ENCODE measurements around the gene MRNIP.
"Not testable (repeated sequence)": the region's sequence is repeated elsewhere in the genome, so short reads cannot be mapped to it uniquely, and the experiment has no call there.

Gene MRNIP

DNA sequence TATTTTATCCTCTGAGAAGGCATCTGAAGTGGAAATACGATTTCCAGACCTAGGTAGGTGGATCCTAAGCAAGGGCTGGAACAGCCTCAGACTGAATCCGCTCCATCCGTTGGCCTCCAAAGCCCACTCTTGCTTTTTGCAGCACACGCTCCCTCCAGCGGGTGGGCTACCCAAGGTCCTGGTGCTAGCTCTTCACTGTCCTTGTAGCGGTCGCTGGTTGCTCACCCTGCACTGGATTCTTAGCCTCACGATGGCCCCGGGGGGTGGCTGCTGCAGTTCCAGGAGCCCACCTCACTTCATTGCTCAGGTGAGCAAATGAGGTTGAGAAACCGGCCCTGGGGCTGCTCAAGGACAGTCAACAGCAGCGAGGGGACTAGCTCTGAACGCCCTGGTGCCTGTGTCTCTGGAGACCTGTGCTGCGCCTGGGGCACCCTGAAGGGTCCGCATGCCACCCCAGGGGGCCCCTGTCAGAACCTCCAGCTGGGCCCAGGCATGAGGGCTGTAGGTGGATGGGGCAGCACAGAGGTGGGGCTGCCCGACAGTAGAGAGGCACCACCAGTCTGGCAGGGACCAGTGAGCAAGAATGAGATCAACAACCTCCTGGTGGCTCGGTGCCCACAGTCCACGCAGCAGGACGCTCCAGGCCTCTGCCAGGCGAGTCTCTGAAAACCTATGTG lies 56.3 kb downstream of the MRNIP start:
- DNase-seq = no peak

DNA sequence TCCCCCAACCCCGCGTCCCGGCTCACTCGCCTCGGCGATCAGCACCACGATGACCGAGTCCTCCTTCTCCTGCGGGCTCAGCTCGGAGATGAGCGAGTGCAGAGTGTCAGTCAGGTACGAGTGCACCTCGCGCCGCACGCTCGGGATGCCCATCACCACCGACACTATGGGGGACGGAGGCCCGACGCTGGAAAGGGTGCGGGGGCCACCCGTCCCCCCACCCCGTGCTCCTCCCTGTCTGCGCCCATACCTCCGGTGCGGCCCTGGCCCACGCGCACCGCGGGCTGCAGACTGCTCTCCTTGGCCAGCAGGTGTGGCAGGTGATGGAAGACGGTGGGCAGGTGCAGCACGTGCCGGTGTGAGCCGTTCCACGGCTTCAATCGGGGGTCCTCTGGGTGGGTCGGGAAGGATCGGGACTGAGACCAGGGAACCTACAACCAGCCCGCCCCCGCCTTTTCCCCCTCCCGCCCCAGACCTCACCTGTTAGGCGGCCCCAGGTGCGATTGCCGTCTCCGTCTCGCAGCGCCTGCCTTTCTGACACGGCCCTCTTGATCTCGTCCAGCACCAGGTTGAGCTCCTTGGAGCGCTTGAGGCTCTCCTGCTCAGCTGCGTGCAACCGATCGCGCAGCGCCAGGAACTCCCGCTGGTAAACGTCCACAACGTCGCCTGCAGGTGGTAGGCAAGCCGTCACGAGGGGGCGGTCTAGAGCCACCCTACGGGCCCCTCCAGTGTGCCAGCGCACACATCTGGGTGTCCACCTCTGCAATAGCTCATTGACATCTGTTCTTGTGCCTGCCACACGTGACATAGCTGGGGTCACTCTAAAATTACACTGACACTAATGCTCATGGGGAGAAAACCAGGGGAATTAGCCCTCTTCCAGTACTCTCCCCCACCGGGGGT lies 57.1 kb downstream of the MRNIP start:
- DNase-seq = peak; percentile 52

DNA sequence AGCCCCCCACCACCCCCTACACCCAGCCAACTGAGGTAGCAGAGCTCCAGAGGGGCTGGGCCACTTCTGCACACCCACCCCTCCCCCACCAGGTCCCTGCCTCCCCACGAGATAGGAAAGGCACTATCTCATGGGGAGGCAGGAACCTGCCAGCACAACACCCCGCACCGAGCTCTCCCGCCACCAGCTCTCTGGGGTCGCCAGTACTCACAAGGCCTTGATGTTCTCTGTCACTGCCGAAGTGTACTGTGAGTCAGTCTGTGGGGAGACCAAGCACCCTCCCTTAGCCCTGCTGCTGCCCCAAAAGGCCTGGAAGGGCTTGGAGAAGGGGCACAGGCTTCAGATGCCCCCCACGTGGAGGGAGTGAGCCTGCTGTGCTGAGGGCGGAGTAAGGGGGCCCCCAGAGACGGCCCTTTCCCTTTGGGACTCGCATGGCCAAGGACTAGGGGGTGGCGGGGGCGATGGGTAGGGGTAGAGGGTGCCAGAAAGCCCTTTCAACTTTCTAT lies 57.9 kb downstream of the MRNIP start:
- no peak for DNase-seq

DNA sequence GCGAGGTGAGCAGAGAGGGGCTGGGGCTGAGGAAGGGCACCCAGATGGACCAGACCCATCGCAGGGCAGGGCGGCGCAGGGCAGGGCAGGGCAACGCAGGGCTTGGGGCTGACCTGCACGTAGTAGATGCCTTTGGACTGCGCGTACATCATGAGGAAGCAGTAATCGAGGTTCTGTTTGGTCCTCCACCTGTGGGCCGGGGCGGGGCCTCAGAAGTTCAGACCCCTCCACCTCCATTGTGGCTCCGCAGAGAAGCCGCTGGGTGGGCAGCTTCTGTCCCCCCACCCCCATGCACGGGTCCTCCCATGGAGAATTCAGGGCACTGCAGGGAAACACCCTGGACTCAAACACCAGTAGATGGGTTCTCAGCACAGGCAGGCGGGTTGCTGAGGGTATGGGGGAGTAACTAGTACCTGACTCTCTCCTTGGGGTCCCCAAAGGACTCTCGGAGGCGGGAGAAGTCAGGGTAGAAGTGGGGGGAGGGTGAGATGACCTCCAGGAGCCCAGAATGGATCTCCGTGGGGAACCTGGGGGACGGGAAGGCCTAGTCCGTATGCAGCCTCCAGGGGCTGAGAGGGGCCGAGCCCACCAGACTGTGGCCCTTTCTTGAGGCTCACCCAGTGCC lies 58.4 kb downstream of the MRNIP start:
- DNase-seq = no peak

DNA sequence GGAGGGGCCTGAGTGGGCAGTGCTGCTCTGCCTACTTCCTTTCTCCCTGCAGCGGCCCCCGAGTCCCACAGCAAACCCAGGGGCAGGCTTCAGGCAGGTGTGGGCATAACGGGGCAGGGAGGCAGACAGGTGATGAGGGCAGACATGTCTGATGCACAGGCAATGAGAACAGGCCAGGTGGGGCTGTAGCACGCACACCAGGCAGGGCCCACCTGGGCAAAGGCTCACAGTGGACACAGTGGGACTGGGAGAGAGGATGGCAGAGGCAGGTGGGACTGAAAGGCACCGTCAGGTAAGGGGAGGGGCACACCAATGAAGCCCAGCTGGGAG lies 59.0 kb downstream of the MRNIP start:
- DNase-seq = no peak

DNA sequence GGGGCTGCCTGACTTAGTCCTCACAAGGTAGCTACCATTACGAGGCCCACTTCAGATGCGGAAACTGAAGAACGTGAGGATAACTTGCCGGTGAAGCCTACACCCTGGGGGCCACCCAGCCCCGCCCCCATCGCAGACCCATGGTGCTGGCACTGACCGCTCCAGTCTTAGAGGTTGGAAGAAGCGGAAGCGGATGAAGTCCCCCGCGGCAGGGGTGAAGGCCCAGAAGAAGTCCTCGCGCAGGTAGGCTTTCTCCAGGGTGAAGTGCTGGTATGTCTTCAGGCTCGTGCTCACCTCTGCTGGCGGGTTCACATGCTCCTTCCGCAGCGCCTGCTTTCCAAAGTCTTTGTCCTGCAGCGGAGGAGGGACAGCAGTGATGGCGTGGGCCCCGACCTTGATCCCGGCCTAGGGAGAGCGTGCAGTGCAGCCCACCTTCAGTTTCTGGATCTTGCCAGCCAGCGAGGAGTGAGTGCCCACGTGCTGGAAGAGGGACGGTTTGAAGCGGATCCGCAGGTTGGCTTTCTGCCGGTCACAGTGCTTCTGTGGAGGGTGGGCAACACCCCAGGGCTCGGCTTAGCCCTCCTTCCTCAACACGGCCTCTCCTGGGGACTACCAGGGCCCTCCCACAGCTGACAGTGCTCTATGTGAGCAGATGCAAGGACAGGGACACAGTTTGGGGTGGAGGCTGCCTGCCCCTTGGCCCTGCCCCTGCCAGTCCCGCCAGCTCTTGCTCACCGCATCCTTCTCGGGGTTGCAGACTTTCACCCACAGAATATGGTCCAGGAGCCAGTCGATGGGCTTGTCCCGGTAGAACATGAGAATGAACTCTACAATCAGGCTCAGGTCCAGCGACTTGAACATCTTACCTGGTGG lies 59.6 kb downstream of the MRNIP start:
- no peak for DNase-seq

DNA sequence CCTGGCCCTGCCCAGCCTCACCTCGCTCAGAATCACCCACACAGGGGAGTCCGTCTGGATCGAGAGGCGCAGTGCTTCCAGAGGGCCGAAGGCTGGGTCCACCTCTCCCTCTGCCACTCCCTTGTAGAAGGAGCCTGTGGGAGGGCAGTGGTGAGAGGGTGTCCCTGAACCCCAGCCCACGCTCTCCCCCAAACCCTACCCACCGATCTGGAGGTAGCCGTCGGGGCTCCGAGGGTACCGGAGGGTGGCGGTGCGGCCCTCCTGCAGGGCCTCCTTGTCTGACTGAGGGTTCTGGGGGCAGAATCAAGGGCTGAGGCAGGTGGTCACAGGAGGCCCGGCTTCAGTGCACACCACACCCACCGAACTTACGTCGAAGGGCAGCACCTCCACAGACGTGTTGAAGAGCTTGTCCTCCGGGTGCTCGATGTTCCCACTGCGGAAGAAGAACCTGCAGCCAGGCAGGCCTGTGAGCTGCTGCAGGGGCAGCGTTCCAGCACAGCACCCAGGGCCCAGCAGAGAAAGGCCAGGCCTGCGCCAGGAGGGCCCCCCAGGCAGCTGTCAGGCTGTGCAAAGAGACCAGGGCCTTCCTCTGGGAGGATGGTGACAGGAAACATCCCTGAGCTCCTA lies 60.4 kb downstream of the MRNIP start:
- DNase-seq = no peak

DNA sequence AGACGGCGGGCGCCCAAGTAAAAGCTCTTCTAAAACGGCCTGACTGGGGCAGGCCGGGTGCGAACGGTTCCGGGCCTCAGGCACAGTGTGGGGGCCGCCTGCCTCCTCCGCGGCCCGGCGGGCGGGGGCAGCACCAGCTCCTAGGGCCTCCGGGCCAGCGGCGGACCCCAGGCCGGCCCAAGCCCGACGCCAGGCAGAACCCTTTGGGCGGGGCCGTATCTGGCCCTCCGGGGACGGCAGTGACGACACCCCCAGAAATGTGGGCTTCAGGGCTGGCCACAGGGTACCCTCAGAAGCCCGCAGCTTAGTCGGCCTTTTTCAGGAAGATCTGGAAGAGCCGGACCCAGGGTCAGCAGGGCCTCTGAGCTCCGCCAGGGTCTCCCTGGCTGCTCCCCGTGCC lies 60.9 kb downstream of the MRNIP start:
- DNase-seq = no peak

DNA sequence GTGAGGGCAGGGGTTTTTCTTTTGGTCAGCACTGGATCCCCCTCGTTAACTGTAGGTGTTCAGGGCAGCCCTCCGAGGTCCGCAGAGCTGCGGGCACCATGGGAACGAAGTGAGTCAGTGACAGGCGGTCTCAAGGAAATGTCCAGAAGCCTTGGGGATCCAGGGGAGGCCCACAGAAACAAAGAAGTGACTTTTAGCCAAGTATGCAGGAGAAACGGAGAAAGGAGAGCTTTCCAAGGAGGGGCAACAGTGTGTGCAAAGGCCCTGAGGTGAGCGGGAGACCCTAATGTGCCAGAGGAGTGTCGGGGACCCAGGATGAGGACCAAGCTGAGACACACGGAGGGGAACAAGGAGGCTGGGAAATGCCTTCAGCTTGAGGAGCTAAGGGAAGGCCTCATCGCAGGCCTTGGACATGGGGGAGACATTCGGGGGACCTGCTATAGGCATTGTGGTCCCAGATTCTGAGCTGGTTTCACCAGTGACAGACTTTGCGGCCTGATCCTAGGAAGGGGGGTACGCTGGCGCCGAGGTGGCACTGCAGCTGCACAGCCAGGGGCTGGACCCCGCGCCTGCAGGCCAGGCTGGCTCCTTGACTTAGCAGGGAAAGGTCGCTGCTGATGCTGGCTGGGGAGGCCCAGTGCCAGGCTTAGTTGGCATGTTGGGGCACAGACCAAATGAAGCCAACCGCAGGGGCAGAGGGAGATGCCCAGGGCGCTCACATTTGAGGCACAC lies 61.6 kb downstream of the MRNIP start:
- no peak for DNase-seq

DNA sequence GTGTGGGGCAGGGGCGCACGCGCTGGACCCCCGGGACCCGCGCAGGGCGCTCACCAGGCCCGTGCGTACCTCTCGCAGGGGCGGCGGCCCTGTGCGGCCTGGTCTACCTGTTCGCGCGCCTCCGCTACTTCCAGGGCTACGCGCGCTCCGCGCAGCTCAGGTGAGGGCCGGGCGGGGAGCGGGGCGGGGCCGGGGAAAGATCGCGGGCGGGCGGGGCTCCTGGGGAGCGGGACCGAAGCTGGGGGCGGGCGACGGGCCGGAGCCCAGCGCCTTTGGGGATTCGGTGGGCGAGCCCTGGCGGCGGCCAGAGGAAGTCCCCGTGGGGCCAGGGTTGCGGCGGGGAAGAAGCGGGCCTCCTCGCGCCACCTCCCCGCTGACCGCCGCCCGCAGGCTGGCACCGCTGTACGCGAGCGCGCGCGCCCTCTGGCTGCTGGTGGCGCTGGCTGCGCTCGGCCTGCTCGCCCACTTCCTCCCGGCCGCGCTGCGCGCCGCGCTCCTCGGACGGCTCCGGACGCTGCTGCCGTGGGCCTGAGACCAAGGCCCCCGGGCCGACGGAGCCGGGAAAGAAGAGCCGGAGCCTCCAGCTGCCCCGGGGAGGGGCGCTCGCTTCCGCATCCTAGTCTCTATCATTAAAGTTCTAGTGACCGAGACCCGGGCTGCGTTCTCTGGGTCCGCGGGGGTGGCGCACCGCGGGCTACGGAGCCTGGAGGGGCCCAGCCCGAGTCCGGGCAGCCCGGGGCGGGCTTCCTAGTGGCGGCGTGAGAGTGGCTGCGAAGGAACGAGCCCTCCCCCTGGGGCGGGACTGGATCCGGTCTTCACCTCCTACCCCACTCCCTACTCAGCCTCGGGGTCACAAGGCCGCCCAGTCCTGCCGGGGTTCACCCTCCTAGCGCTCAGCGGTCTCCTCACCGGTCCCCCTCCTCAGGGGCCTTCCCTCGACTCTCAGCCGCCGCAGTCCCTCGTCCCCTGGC lies 62.5 kb downstream of the MRNIP start:
- peak; percentile 78 for DNase-seq

DNA sequence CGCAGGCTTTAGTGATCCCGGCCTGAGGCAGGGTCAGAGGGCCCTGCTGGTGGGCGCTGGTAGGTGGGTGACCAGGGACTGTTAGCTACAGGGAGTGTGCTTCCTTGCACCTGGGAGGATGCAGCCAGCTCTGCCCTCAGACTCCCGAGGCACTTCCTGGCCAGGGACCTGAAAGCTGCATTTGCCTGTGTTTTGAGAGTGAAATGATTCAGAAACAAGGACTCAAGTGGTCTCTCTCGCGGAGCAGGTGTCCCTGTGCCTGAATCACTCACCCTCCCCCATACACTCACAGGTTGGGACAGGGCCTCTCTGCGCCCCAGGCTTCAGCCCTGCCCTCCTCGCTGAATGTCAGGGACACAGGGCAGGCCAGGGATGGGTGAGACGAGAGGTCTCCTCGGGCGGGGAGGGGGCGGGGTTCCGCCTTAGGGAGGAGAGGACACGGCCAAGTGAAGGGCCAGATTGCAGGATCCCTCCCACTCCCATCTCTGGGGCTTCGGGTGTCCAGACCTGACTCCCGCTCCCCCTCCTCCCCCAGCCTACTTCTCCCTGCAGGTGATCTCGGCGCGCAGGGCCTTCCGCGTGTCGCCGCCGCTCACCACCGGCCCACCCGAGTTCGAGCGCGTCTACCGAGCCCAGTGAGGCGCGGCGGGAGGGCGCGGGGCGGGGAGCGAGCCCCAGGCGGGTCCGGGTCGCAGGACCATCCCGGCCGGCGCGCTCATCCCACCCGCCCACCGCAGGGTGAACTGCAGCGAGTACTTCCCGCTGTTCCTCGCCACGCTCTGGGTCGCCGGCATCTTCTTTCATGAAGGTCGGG lies 63.4 kb downstream of the MRNIP start:
- no peak for DNase-seq

DNA sequence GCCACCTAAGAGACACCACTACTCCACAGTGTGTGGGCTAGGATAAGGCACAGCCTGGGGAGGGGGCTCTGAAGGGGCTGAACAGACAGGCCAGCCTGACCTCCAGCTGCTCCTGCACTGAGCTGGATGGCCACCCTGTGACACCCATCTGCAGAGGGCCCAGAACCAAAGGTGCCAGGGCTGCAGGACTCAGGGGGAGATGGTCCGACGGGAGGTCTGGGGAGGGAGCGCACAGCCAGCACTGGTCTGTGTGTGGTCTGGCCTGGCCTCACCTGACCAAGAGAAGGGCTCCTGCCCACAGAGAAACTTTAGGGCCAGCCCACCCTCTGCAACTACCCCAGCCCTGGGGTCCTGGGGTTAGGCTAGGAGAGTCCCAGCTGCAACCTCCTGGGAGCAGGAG lies 64.0 kb downstream of the MRNIP start:
- DNase-seq = no peak

DNA sequence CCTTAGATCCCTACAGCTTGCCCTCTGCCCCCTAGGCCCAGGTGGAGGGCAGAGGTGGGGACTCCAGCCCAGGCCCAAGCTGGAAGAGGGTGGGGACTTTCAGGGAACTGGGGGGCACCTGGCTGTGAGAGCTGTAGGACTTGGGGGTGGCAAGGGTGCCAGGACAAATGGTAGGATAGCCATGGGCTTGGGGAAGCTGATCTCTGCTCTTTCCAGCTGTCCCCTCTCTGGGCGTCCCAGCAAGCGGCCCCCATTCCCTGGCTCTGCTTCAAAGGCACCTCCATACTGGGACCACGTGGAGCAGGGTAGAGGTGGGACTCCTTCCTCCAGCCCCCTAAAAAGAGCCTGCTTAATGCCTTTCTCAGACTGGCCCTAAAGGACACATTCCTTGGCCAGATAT lies 64.4 kb downstream of the MRNIP start:
- DNase-seq = no peak

DNA sequence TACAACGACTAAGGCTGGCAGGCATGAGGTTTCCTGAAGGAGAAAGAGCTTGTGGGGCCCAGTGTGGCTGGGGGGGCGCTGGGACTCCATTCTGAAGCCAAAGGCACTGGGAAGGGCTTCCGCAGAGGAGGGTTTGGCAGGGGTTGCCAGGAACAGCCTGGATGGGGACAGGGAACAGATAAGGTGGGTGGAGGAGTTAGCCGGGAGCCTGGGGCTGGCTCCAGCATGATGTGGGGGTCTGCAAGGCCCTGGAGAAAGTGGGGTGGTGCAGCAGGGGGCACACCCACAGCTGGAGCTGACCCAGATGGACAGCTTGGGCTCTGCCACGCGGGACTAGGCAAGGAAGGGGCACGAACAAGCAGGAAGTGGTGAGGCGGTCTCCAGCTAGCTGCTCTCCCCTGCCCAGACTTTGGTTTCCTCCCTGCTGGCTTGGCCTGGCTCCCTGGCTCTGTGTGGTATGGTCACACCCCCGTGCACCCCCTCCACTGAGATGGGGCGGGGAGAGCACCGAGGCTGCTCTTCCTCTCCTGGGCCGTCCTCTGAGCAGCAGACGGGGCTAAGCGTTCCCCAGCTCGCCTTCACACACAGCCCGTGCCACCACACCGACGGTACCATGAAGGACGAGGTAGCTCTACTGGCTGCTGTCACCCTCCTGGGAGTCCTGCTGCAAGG lies 65.0 kb downstream of the MRNIP start, which contains the start of gene LTC4S:
Gene LTC4S (plus strand): TSS at position 519 of the 672 bp plus-strand sequence. CDS start 95 bp downstream, at position 614.
- DNase-seq = peak; percentile 83

DNA sequence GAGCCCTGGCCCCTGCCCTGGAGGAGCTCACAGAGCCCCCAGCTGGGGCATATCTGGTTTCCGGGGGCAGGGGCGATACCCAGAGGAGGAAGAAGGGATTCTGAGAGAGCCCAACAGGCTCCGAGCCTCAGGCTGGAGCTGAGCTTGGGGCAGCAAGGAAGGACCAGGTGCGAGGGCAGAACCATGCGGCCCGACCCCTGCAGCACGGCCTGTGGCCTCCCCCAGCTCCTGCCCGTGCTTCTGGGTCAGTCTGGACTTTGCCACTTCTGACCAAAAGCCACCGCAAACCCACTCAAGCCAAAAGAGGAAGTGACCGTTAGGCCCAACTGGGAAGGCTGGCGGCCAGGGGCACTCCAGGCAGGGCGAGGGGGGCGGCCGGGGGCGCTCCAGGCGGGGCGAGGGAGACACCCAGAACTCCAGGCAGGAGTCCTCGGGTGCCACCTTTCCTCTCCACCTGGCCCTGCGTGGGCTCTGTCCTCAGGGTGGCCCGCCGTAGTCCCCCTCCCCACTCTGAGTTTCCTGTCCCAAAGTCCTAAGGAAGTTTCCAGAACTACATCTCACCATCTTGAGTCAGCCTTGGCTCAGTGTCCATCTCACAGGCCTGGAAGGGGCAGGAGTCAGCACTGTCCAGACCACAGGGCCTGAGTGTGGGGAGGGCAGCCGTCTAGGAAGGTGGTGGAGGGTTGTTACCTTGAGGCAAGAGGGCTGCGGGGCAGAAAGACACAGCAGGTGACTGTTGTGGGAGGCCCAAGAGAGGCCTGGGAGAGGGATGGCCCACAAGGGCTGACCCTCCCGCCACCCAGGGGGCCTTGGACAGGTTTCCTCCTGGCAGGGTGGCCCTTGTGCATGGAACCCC lies 65.8 kb downstream of the MRNIP start:
- no peak for DNase-seq

DNA sequence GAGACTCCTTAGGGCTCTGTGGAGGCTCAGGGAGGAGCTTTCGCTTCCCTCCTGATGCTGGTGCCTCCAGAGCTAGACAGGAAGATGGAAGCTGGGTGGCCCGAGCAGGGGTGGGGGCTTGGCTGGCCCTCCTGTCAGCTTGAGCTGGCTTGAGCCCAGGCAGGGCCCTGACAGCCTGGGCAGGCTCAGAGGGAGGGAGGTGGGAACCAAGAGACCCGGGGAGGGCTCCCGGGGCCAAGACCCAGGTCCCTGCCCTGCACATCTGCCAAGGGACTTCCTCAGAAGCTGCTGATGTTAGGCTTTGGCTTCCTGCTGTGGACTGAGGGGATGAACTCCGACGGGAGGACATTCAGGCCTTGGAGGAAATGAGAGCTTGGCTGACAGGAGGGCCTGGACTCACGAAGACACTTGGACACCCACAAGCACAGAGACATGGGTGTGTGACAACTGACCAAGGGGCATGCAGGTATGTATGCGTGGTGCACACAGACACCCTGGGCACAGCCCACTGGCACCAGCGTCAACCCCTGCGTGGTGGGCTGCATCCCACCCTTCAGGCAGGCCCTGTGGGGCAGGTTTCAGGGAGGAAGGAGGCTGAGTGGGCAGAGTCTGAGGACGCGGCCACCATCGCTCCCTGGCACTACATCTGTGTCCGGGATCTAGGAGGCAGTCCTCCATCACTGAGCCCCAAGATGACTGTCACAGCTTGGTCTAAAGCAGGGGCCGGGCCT lies 66.6 kb downstream of the MRNIP start:
- no peak for DNase-seq

DNA sequence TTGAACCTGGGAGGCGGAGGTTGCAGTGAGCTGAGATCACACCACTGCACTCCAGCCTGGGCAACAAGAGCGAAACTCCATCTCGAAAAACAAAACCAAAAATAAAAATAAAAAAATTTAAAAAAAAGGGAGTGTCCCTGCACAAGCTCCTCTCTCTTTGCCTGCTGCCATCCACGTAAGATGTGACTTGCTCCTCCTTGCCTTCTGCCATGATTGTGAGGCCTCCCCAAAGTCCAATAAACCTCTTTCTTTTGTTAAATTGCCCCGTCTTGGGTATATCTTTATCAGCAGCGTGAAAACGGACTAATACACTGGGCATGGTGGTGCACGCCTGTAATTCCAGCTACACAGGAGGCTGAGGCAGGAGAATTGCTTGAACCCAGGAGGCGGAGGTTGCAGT lies 69.3 kb downstream of the MRNIP start:
- not testable (repeated sequence) for DNase-seq
